ENCODE measurements around the gene ASCC2. TPM values are rescaled to one million over a fixed set of nuclear protein-coding genes. Genes with fewer than 3 reads are reported as not detected.

ASCC2 gene
- total and polyA plus RNA-seq, 2 of the 4 experiments (the other 2 are of a cell fraction) = 40.0 to 62.2 TPM

- TF ChIP-seq ELK1 (IDR thresholded peaks at IDR 0.05; ENCODE audit: borderline replicate concordance, low read depth, low read length) (no peak), NFE2L2 (IDR thresholded peaks at IDR 0.05; ENCODE audit: low read depth, low read length) (no peak)
Measured at GRCh38 chr22:29782061-29782845, 55.8 kb downstream of the ASCC2 start (continued).

All from IMR-90 (cell line).